ENCODE measurements around the gene GDF10. TPM values are rescaled to one million over a fixed set of nuclear protein-coding genes. Genes with fewer than 3 reads are reported as not detected.

The GDF10 gene
- total RNA-seq, 1 donor from 2014 or later: 0.67 TPM

- Mint-ChIP-seq H3K4me3 (ENCODE audit: unreplicated experiment) (no peak overlapping the region), H3K27ac (ENCODE audit: unreplicated experiment) (no peak overlapping the region), H3K36me3 (ENCODE audit: low read depth) (no peaks in the 10 kb centered on the region), H3K27me3 (ENCODE audit: low read depth) (no peaks in the 10 kb centered on the region), H3K4me1 (ENCODE audit: low read depth) (peaks cover 28% of the 10 kb centered on the region), H3K9me3 (ENCODE audit: low read depth) (no peaks in the 10 kb centered on the region)
- TF ChIP-seq CTCF (IDR thresholded peaks at IDR 0.05): no peak
- DNase-seq (ENCODE audit: low spot score): no peak
Observed at GRCh38 chr10:47254611-47255010, 45.4 kb upstream of the GDF10 start.

- no peaks in the 10 kb centered on the region for H3K36me3 Mint-ChIP-seq (ENCODE audit: low read depth)
- H3K4me1 Mint-ChIP-seq (ENCODE audit: low read depth): peaks cover 28% of the 10 kb centered on the region
- TF ChIP-seq CTCF (IDR thresholded peaks at IDR 0.05): no peak
- no peak for DNase-seq (ENCODE audit: low spot score)
- no peak overlapping the region for H3K27ac Mint-ChIP-seq (ENCODE audit: unreplicated experiment)
- H3K27me3 Mint-ChIP-seq (ENCODE audit: low read depth): no peaks in the 10 kb centered on the region
- no peaks in the 10 kb centered on the region for H3K9me3 Mint-ChIP-seq (ENCODE audit: low read depth)
- H3K4me3 Mint-ChIP-seq (ENCODE audit: unreplicated experiment): no peak overlapping the region
Observed at GRCh38 chr10:47255033-47255813, 44.8 kb upstream of the GDF10 start.

GRCh38 chr10:47255866-47256265, 44.1 kb upstream of the GDF10 start:
- Mint-ChIP-seq H3K9me3 (ENCODE audit: low read depth) (no peaks in the 10 kb centered on the region), H3K36me3 (ENCODE audit: low read depth) (no peaks in the 10 kb centered on the region), H3K4me1 (ENCODE audit: low read depth) (peaks cover 29% of the 10 kb centered on the region), H3K27ac (ENCODE audit: unreplicated experiment) (no peak overlapping the region), H3K4me3 (ENCODE audit: unreplicated experiment) (no peak overlapping the region), H3K27me3 (ENCODE audit: low read depth) (no peaks in the 10 kb centered on the region)
- no peak for TF ChIP-seq CTCF (IDR thresholded peaks at IDR 0.05)
- DNase-seq (ENCODE audit: low spot score): no peak

GRCh38 chr10:47256751-47257336, 43.2 kb upstream of the GDF10 start:
- DNase-seq (ENCODE audit: low spot score): no peak
- Mint-ChIP-seq H3K36me3 (ENCODE audit: low read depth) (no peaks in the 10 kb centered on the region), H3K27ac (ENCODE audit: unreplicated experiment) (no peak overlapping the region), H3K4me3 (ENCODE audit: unreplicated experiment) (no peak overlapping the region), H3K27me3 (ENCODE audit: low read depth) (no peaks in the 10 kb centered on the region), H3K4me1 (ENCODE audit: low read depth) (peaks cover 38% of the 10 kb centered on the region), H3K9me3 (ENCODE audit: low read depth) (no peaks in the 10 kb centered on the region)
- no peak for TF ChIP-seq CTCF (IDR thresholded peaks at IDR 0.05)

GRCh38 chr10:47257396-47258120, 42.4 kb upstream of the GDF10 start:
- H3K27ac Mint-ChIP-seq (ENCODE audit: unreplicated experiment): no peak overlapping the region
- no peak for TF ChIP-seq CTCF (IDR thresholded peaks at IDR 0.05)
- H3K4me1 Mint-ChIP-seq (ENCODE audit: low read depth): peaks cover 44% of the 10 kb centered on the region

More at GRCh38 chr10:47257396-47258120, 42.4 kb upstream of the GDF10 start:
- no peaks in the 10 kb centered on the region for H3K27me3 Mint-ChIP-seq (ENCODE audit: low read depth)
- H3K4me3 Mint-ChIP-seq (ENCODE audit: unreplicated experiment): no peak overlapping the region
- no peaks in the 10 kb centered on the region for H3K36me3 Mint-ChIP-seq (ENCODE audit: low read depth)
- H3K9me3 Mint-ChIP-seq (ENCODE audit: low read depth): no peaks in the 10 kb centered on the region
- no peak for DNase-seq (ENCODE audit: low spot score)

All from chondrocyte (in vitro differentiated cells).